Mesothelial cell of epicardium (in vitro differentiated cells): ENCODE results near the gene P2RY8. TPM values are rescaled to one million over a fixed set of nuclear protein-coding genes. Genes with fewer than 3 reads are reported as not detected.

Experiments used
- DNase-seq, 2 experiments: peaks; one replicate each; pipeline ENCODE4 v3.0.0; 2021; ENCODE audit warnings: low spot score in 2 of 2; ENCODE audit not compliant: unreplicated experiment in 2 of 2
- H3K27ac Mint-ChIP-seq: 2 replicates; pipeline ENCODE4 v1.8.0; 2021; ENCODE audit warnings: mixed read lengths
- H3K27me3 Mint-ChIP-seq: 2 replicates; pipeline ENCODE4 v1.8.0; 2021; ENCODE audit warnings: low read depth, mixed read lengths
- H3K36me3 Mint-ChIP-seq: 2 replicates; pipeline ENCODE4 v1.8.0; 2021; ENCODE audit warnings: mixed read lengths
- H3K4me1 Mint-ChIP-seq: 2 replicates; pipeline ENCODE4 v1.8.0; 2021; ENCODE audit warnings: mixed read lengths
- H3K4me3 Mint-ChIP-seq: 2 replicates; pipeline ENCODE4 v1.8.0; 2021; ENCODE audit warnings: mild to moderate bottlenecking, moderate library complexity, mixed read lengths
- H3K9me3 Mint-ChIP-seq: 2 replicates; pipeline ENCODE4 v1.8.0; 2021; ENCODE audit warnings: mixed read lengths
- total RNA-seq: library from RNA; stranded (reverse); gene quantifications from 3 replicates; pipeline ENCODE4 v1.2.1, GENCODE V29; 2021
- TF ChIP-seq, protein P1 (sequence below): fragments of 200-600 bp; sonication (generic); IDR thresholded peaks from one replicate; pipeline ENCODE4 v1.5.0; 2021; ENCODE audit warnings: antibody characterized with exemption; ENCODE audit not compliant: unreplicated experiment

P2RY8 gene
- total RNA-seq, 1 donor from 2014 or later = not detected

DNA sequence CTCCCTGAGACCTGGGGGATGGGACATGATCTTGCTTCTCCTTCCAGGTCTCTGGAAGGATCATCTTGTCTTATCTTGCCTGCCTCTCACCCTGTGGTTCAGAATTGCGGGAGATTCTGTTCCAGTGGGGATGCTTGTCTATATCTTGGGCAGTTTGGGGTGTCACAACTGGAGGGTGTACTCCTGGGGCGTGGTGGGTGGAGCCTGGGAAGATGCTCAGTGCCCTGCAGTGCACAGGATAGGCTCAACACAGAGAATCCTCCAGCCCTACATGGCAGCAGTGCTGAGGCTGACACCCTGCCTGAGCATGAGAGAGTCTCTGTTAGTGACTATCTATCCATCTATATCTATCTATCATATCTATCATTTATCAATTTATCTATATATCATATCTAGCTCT is 7.7 kb downstream of the P2RY8 start:
- Mint-ChIP-seq H3K4me1 (no peaks in the 10 kb centered on the region), H3K27me3 (no peaks in the 10 kb centered on the region), H3K4me3 (no peak overlapping the region), H3K27ac (no peak overlapping the region), H3K36me3 (no peaks in the 10 kb centered on the region), H3K9me3 (no peaks in the 10 kb centered on the region)
- DNase-seq = no peak
- TF ChIP-seq, protein P1, sequence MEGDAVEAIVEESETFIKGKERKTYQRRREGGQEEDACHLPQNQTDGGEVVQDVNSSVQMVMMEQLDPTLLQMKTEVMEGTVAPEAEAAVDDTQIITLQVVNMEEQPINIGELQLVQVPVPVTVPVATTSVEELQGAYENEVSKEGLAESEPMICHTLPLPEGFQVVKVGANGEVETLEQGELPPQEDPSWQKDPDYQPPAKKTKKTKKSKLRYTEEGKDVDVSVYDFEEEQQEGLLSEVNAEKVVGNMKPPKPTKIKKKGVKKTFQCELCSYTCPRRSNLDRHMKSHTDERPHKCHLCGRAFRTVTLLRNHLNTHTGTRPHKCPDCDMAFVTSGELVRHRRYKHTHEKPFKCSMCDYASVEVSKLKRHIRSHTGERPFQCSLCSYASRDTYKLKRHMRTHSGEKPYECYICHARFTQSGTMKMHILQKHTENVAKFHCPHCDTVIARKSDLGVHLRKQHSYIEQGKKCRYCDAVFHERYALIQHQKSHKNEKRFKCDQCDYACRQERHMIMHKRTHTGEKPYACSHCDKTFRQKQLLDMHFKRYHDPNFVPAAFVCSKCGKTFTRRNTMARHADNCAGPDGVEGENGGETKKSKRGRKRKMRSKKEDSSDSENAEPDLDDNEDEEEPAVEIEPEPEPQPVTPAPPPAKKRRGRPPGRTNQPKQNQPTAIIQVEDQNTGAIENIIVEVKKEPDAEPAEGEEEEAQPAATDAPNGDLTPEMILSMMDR = no peak

DNA sequence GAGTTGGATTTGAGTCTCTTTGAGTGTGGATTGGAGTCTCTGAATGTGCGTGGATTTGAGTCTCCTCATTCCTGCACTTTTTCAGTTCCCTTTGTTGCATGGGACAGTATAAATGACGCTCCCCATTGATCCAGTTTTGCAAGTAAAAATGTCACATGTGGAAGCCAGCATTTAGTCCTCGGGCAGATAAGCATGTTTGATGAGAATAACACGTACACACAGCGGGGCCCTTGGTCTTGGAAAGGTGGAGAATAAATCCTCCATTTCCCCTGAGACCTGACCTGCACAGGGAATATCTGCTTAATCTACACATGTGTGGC is 8.1 kb downstream of the P2RY8 start:
- Mint-ChIP-seq H3K36me3 (no peaks in the 10 kb centered on the region), H3K27ac (no peak overlapping the region), H3K4me3 (no peak overlapping the region), H3K9me3 (no peaks in the 10 kb centered on the region), H3K4me1 (no peaks in the 10 kb centered on the region), H3K27me3 (no peaks in the 10 kb centered on the region)
- TF ChIP-seq, protein P1 = no peak
- DNase-seq = no peak

DNA sequence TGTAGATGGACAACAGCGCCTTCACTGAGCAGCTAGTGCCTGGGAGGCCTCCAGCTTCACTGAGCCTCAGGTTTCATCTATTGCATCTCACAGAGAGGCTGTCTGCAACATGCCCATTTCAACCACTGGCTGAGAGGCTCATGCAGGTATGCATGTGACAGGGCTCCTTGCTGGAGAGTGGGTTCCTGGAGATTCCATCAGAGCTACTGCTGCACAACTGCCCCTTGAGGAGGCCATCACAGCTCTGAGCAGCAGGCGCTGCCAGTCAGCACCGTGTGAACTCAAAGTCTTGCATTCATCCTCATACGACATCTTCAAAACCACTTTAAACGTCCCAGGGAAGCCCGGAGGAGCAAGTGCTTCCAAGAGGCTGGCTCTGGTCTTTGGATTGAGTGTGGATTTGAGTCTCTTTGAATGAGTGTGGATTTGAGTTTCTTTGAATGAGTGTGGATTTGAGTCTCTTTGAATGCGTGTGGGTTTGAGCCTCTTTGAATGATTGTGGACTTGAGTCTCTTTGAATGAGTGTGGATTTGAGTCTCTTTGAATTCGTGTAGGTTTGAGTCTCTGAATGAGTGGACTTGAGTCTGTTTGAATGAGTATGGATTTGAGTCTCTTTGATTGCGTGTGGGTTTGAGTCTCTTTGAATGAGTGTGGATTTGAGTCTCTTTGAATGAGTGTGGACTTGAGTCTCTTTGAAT is 8.7 kb downstream of the P2RY8 start:
- Mint-ChIP-seq H3K27ac (no peak overlapping the region), H3K9me3 (no peaks in the 10 kb centered on the region), H3K27me3 (no peaks in the 10 kb centered on the region), H3K36me3 (no peaks in the 10 kb centered on the region), H3K4me1 (no peaks in the 10 kb centered on the region), H3K4me3 (no peak overlapping the region)
- DNase-seq = peak in 1 of 2 experiments; percentile 11
- TF ChIP-seq, protein P1 = no peak

DNA sequence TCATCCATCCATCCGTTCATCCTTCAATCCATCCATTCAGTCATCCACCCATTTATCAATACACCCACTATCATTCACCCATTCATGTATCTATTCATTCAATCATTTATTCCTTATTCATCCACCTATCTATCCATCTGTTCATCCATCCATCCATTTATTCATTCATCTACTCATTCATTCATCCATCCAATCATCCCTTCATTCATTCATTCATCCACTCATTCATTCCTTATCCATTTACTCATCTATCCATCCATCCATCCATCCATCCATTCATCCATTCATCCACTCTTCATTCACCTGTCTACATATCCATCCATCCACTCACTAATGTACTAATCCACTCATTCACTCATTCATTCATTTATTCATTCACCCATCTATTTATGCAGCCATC is 9.5 kb downstream of the P2RY8 start:
- no peaks in the 10 kb centered on the region for H3K36me3 Mint-ChIP-seq
- TF ChIP-seq, protein P1 = no peak
- no peak overlapping the region for H3K4me3 Mint-ChIP-seq
- no peak for DNase-seq
- H3K27ac Mint-ChIP-seq = no peak overlapping the region
- H3K9me3 Mint-ChIP-seq = no peaks in the 10 kb centered on the region
- no peaks in the 10 kb centered on the region for H3K4me1 Mint-ChIP-seq
- no peaks in the 10 kb centered on the region for H3K27me3 Mint-ChIP-seq

DNA sequence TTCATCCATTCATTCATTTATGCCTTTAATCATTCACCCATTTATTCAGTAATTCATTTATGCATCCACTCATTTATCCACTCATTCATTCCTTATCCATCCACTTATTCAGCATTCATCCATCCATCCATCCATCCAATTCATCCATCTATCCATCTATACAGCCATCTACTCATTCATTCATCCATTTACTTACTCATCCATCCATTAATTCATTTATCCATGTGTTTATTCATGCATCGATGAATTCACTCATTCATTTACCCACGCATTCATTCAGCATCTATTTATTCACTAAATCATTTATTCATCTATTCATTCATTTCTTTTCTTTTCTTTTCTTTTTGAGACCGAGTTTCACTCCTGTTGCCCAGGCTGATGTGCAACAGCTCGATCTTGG is 10.4 kb downstream of the P2RY8 start:
- no peak for DNase-seq
- no peaks in the 10 kb centered on the region for H3K9me3 Mint-ChIP-seq
- TF ChIP-seq, protein P1 = no peak
- H3K27ac Mint-ChIP-seq = no peak overlapping the region
- no peaks in the 10 kb centered on the region for H3K36me3 Mint-ChIP-seq
- H3K4me1 Mint-ChIP-seq = no peaks in the 10 kb centered on the region
- H3K4me3 Mint-ChIP-seq = no peak overlapping the region
- peaks cover 1% of the 10 kb centered on the region for H3K27me3 Mint-ChIP-seq
